Measurements from ENCODE around the gene MED12L.

DNA sequence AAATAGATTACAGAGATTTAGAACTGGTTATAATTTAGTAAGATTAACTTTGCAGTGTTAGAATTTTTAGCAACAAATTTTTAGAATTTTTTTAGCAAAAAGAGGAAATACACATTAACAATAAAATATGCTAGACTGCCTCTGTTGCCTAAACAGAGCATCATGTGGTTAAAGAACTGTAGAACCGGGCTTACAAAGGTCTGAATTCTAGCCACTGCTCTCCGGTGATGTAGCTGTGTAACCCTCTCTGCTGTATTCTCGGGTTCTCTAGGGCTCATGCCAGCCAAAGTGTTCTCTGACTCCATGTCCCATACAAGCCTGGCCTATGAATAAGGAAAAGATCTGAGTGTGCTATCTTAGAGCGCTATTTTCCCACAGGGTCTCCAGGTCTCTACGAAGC is 302.0 kb downstream of the MED12L start:
- TF ChIP-seq, protein P1, sequence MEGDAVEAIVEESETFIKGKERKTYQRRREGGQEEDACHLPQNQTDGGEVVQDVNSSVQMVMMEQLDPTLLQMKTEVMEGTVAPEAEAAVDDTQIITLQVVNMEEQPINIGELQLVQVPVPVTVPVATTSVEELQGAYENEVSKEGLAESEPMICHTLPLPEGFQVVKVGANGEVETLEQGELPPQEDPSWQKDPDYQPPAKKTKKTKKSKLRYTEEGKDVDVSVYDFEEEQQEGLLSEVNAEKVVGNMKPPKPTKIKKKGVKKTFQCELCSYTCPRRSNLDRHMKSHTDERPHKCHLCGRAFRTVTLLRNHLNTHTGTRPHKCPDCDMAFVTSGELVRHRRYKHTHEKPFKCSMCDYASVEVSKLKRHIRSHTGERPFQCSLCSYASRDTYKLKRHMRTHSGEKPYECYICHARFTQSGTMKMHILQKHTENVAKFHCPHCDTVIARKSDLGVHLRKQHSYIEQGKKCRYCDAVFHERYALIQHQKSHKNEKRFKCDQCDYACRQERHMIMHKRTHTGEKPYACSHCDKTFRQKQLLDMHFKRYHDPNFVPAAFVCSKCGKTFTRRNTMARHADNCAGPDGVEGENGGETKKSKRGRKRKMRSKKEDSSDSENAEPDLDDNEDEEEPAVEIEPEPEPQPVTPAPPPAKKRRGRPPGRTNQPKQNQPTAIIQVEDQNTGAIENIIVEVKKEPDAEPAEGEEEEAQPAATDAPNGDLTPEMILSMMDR (conservative IDR thresholded peaks at IDR 0.05), result no peak
- no peak for TF ChIP-seq EZH2 (IDR thresholded peaks at IDR 0.05; ENCODE audit: low read depth)
